Stimulated activated naive CD4-positive, alpha-beta T cell treated with Interleukin-2 at 50 U/mL for 16 hours (primary cell): ENCODE measurements around the gene NRXN2.

Experiments used
- DNase-seq: peaks from one replicate; lab custom pipeline; 2025; lab: John Stamatoyannopoulos, UW

The NRXN2 gene

GRCh38 chr11:64698427-64698826 lies 24.6 kb downstream of the NRXN2 start:
- no peak for DNase-seq

DNA sequence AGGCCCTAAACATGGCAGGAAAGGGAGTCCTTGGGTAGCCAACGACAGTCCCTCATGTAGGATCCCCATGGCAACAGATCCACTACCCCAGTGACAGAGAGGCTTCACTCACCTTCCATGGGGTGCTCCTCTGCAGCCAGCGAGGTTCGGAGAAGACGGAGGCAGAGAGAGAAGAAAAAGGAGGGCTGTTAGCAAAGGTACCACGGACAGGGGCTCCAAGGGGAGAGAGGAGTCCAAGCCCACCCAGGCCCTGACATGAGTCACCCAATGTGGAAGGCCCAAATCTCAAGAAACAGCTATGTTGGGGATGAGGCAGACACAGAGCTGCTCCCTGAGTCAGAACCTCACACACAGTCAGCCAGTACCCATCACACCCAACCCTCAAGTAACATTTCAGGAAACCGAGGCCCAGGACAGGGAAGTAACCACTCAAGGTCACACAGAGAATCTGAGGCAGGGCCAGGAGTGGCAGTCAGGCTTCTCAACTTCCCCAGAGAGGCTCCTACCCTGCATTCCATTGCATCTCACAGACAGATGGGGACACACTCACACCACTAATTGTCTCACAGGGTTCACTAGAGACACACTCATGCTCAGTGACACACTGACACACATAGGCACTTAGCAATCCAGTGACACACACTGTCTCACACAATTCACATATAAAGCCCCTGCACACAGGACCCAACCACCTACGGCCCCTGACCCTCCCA lies 25.2 kb downstream of the NRXN2 start:
- no peak for DNase-seq

- DNase-seq, result no peak
Observed at GRCh38 chr11:64696045-64696444, 27.0 kb downstream of the NRXN2 start.

GRCh38 chr11:64695548-64695947 lies 27.4 kb downstream of the NRXN2 start:
- no peak for DNase-seq

GRCh38 chr11:64694821-64695365 lies 28.1 kb downstream of the NRXN2 start:
- DNase-seq, result no peak

- DNase-seq, result no peak
Observed at GRCh38 chr11:64694026-64694755, 28.8 kb downstream of the NRXN2 start.

GRCh38 chr11:64692764-64693331 lies 30.1 kb downstream of the NRXN2 start:
- no peak for DNase-seq

GRCh38 chr11:64691543-64691942 lies 31.5 kb downstream of the NRXN2 start:
- DNase-seq, result no peak

DNA sequence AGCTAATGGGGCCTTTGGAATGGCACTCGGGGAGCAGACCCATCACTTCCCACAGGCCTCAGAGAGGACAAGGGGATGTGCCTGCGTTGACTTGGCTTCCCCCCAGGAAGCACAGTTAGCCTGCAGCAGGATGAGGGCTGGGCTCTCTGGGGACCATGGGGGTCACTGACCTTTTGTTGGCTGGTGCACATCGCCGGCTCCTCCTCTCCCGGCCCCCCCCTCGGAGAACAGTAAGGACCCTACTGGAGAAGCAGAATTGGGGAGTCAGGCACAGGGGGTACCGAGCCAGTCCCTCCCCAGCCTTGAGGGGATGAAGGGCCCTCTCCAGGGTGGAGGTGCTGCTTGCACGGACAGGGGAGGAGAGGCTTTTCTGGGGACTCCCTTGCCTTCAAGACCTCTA lies 32.8 kb downstream of the NRXN2 start:
- no peak for DNase-seq

DNA sequence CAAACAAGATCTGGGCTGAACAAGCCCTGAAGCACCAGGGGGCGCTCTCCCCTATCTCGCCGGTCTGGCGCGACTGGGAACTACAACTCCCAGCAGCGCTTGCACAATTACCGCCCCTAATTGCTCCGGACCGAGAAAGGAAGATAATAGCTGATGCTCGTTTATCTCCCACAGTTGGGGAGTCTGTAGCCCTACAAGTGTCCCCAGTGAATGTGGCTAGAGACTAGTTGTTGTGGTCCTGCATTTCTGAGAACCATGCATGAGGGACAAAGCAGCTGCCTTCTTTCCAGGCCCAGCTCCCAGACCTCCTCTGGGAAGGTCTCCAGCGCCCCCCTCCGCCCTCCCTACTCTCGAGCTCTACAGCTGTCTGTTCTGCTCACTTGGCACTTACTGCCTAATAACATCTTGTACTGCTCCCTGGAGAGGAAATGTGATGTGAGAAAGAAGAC lies 34.4 kb downstream of the NRXN2 start:
- peak; percentile 83 for DNase-seq

GRCh38 chr11:64687643-64688533 lies 35.1 kb downstream of the NRXN2 start:
- DNase-seq, result no peak

DNA sequence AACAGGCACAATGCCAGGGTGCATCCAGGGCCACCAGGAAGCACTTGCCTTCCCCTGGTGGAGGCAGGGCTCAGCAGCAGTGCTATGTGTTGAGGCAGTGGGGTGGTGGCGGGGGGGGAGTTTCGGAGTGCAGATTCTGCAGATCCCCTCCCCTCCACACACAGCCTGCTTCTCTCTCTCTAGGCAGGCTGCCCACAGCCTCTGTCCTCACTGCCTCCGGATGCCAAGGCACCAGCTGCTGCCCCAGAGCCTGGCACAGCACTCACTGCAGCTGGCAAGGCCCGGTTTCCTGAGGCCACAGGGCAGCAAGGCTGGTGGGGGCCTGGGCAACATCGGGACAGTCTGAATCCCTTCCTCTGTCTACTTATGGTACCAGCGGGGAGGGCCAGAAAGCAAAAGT lies 35.8 kb downstream of the NRXN2 start:
- DNase-seq, result no peak

GRCh38 chr11:64686466-64687170 lies 36.4 kb downstream of the NRXN2 start:
- no peak for DNase-seq

DNA sequence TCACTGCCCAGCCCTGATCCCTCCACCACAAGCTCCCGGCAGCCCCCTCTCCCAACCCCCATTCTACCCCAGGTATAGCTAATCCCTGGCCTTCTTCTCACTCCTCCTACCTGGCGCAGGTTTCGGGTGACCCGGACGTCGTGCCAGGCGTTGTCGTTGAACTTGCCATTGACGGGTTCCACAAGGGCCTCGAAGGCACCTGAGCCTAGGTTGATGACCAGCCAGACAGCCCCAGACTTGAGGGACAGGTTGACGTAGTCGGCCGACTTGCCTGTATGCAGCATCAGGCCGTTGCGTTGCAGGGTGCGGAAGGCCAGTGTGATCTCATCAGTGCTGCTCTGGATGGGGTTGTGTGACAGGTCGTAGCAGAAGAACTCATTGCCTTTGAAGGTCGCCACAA lies 37.5 kb downstream of the NRXN2 start:
- DNase-seq, result no peak

- DNase-seq, result no peak
Observed at GRCh38 chr11:64684357-64684756, 38.6 kb downstream of the NRXN2 start.

- DNase-seq, result no peak
Observed at GRCh38 chr11:64681171-64681570, 41.8 kb downstream of the NRXN2 start.

GRCh38 chr11:64679846-64680245 lies 43.2 kb downstream of the NRXN2 start:
- no peak for DNase-seq

- DNase-seq, result no peak
Observed at GRCh38 chr11:64677441-64678023, 45.5 kb downstream of the NRXN2 start.

- DNase-seq, result no peak
Observed at GRCh38 chr11:64676261-64676615, 46.8 kb downstream of the NRXN2 start.

DNA sequence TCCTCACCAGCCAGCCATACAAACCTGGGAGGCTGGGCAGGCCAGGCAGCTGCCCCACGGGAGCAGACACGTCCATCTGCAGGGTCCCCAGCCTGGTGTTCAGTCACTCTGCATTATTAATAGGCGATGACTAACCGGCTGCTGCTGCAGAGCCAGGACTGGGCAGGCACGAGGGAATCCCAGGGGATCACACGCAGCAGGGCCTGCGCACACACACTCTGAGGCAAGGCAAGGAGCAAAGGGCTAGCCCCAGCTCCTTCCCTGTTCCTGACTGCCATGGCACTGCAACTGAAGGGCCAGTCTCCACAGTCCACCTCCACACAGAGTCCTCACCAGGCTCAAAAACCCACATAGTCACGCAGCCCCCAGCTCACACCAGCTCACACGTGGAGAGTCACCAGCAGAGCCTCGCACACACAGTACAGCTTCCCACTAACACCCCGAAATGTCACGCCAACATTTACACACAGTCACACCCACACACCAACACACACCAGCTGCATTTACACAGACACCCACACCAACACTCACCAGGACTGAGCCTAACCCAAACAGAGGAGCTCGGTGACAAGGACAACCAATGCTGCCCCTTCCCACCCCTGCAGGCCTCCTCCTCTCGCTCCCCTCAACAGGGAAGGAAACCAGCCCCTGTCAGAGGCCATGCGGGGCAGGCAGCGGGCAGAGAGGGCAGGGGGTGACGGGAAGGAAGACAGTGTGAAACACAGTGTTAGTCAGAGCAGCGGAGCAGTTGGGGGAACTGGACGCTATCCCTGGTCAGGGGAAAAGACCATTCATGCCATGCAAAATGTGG lies 47.3 kb downstream of the NRXN2 start:
- DNase-seq, result no peak
